ENCODE measurements around the gene RABAC1. TPM values are rescaled to one million over a fixed set of nuclear protein-coding genes. Genes with fewer than 3 reads are reported as not detected.

The RABAC1 gene
- total and polyA plus RNA-seq, 10 of the 15 experiments (the other 5 are each of a cell fraction or from before 2014, with no cell fraction given) = 10.9 to 115 (median 49.2) TPM

DNA sequence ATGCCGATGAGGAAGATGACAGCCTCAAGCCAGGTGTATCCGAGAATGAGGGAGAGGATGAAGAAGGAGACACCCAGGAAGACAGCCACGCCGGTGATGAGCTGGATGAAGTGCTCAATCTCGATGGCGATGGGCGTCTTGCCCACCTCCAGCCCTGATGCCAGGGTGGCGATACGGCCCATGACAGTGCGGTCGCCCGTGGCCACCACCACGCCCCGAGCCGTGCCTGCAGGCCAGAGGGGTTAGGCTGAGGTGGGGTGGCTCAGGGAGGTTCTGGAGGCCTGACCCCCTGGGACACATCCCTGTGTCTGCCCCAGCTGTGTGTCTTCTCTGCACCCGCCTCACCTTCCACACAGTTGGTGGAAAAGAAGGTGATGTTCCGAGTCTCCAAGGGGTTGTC, 25.8 kb upstream of the RABAC1 start (continued):
- no peak for TF ChIP-seq SRF (IDR thresholded peaks at IDR 0.05; ENCODE audit: low read depth in 2 of 2, low read length in 2 of 2)
- TF ChIP-seq SUPT20H (IDR thresholded peaks at IDR 0.05; ENCODE audit: borderline replicate concordance, control insufficient read depth, low read depth, low read length) = no peak
- TF ChIP-seq, protein P1, sequence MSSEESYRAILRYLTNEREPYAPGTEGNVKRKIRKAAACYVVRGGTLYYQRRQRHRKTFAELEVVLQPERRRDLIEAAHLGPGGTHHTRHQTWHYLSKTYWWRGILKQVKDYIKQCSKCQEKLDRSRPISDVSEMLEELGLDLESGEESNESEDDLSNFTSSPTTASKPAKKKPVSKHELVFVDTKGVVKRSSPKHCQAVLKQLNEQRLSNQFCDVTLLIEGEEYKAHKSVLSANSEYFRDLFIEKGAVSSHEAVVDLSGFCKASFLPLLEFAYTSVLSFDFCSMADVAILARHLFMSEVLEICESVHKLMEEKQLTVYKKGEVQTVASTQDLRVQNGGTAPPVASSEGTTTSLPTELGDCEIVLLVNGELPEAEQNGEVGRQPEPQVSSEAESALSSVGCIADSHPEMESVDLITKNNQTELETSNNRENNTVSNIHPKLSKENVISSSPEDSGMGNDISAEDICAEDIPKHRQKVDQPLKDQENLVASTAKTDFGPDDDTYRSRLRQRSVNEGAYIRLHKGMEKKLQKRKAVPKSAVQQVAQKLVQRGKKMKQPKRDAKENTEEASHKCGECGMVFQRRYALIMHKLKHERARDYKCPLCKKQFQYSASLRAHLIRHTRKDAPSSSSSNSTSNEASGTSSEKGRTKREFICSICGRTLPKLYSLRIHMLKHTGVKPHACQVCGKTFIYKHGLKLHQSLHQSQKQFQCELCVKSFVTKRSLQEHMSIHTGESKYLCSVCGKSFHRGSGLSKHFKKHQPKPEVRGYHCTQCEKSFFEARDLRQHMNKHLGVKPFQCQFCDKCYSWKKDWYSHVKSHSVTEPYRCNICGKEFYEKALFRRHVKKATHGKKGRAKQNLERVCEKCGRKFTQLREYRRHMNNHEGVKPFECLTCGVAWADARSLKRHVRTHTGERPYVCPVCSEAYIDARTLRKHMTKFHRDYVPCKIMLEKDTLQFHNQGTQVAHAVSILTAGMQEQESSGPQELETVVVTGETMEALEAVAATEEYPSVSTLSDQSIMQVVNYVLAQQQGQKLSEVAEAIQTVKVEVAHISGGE (CRISPR knock-in tag; IDR thresholded peaks at IDR 0.05) = no peak
- TF ChIP-seq, protein P2, sequence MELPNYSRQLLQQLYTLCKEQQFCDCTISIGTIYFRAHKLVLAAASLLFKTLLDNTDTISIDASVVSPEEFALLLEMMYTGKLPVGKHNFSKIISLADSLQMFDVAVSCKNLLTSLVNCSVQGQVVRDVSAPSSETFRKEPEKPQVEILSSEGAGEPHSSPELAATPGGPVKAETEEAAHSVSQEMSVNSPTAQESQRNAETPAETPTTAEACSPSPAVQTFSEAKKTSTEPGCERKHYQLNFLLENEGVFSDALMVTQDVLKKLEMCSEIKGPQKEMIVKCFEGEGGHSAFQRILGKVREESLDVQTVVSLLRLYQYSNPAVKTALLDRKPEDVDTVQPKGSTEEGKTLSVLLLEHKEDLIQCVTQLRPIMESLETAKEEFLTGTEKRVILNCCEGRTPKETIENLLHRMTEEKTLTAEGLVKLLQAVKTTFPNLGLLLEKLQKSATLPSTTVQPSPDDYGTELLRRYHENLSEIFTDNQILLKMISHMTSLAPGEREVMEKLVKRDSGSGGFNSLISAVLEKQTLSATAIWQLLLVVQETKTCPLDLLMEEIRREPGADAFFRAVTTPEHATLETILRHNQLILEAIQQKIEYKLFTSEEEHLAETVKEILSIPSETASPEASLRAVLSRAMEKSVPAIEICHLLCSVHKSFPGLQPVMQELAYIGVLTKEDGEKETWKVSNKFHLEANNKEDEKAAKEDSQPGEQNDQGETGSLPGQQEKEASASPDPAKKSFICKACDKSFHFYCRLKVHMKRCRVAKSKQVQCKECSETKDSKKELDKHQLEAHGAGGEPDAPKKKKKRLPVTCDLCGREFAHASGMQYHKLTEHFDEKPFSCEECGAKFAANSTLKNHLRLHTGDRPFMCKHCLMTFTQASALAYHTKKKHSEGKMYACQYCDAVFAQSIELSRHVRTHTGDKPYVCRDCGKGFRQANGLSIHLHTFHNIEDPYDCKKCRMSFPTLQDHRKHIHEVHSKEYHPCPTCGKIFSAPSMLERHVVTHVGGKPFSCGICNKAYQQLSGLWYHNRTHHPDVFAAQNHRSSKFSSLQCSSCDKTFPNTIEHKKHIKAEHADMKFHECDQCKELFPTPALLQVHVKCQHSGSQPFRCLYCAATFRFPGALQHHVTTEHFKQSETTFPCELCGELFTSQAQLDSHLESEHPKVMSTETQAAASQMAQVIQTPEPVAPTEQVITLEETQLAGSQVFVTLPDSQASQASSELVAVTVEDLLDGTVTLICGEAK (IDR thresholded peaks at IDR 0.05; ENCODE audit: borderline replicate concordance) = no peak

DNA sequence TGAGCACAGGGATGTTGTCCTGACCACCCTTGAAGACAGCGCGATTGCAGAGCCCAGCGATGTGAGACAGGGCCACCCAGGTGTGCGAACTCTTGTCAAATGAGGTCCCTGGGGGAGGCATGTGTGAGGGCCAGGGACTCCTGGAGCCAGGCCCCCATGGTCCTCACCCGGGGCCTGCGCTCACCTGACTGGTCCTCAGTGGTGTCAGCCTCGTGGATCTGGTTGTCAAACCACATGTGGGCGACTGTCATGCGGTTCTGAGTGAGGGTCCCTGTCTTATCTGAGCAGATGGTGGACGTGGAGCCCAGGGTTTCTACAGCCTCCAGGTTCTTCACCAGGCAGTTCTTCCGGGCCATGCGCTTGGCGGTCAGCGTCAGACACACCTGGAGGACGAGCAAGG, 22.6 kb upstream of the RABAC1 start:
- no peaks in the 10 kb centered on the region for H3K36me3 ChIP-seq (ENCODE audit: control insufficient read depth in 2 of 2, insufficient read depth in 2 of 2, low read length in 1 of 2)
- CTCF ChIA-PET = no interaction called here
- WGBS (ENCODE audit: insufficient coverage, insufficient replicate concordance, low lambda C conversion rate, missing lambda C conversion rate) = 58% methylated on average over 15 of the region's 15 CpGs
- H3K4me3 ChIP-seq = no peak overlapping the region
- H3K27ac ChIP-seq (ENCODE audit: control insufficient read depth, insufficient read depth) = no peak overlapping the region
- RAD21 ChIA-PET (ENCODE audit: unreplicated experiment) = no interaction called here
- no peaks in the 10 kb centered on the region for H3K27me3 ChIP-seq (replicated peaks in 1 of 2; ENCODE audit: control insufficient read depth in 2 of 2, insufficient read depth in 2 of 2, low read length in 1 of 2)
- H2AFZ ChIP-seq (ENCODE audit: control insufficient read depth, low read depth, low read length) = no peak overlapping the region
- no peaks in the 10 kb centered on the region for H4K20me1 ChIP-seq (ENCODE audit: control insufficient read depth, insufficient read depth)
- FAIRE-seq (no peak), ATAC-seq (no peak), DNase-seq (ENCODE audit: low read depth, low spot score) (no peak)
- BruUV-seq (replicated peaks) = no TSS peak
- no peaks in the 10 kb centered on the region for H3K79me2 ChIP-seq (ENCODE audit: control insufficient read depth, insufficient read depth, low read length)
- SMC1A ChIA-PET (ENCODE audit: uncharacterized antibody, unreplicated experiment) = no interaction called here
- in situ Hi-C loops (cut with MboI) (no loop called here), intact Hi-C loops (cut with micrococcal nuclease; ENCODE audit: unreplicated experiment) (no loop called here)
- H3K4me1 ChIP-seq (ENCODE audit: control insufficient read depth, insufficient read depth, low read length) = no peaks in the 10 kb centered on the region
- H3K4me2 ChIP-seq (ENCODE audit: control insufficient read depth, insufficient read depth) = no peak overlapping the region
- POLR2A ChIA-PET = no interaction called here
- no peaks in the 10 kb centered on the region for H3K9me3 ChIP-seq (replicated peaks; ENCODE audit: control insufficient read depth, insufficient read depth, low read length)
- H3K9ac ChIP-seq (ENCODE audit: control insufficient read depth, insufficient read depth, low read length) = no peak overlapping the region
- TF ChIP-seq SP1 (IDR thresholded peaks at IDR 0.05; ENCODE audit: low read depth, low read length) (no peak), NFIC (IDR thresholded peaks at IDR 0.05; ENCODE audit: low read depth, low read length) (no peak), NRF1 (conservative IDR thresholded peaks at IDR 0.05; ENCODE audit: low read depth, low read length) (no peak), GATAD2B (conservative IDR thresholded peaks at IDR 0.05; ENCODE audit: low read depth) (no peak), MYC (IDR thresholded peaks at IDR 0.05; ENCODE audit: insufficient read depth, insufficient read length, insufficient replicate concordance, low read length, severe bottlenecking) (no peak), PAX5 (IDR thresholded peaks at IDR 0.05; ENCODE audit: borderline replicate concordance, low read depth, low read length) (no peak)
- TF ChIP-seq, protein P3, sequence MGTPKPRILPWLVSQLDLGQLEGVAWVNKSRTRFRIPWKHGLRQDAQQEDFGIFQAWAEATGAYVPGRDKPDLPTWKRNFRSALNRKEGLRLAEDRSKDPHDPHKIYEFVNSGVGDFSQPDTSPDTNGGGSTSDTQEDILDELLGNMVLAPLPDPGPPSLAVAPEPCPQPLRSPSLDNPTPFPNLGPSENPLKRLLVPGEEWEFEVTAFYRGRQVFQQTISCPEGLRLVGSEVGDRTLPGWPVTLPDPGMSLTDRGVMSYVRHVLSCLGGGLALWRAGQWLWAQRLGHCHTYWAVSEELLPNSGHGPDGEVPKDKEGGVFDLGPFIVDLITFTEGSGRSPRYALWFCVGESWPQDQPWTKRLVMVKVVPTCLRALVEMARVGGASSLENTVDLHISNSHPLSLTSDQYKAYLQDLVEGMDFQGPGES (IDR thresholded peaks at IDR 0.05) = no peak
- TF ChIP-seq, protein P4, sequence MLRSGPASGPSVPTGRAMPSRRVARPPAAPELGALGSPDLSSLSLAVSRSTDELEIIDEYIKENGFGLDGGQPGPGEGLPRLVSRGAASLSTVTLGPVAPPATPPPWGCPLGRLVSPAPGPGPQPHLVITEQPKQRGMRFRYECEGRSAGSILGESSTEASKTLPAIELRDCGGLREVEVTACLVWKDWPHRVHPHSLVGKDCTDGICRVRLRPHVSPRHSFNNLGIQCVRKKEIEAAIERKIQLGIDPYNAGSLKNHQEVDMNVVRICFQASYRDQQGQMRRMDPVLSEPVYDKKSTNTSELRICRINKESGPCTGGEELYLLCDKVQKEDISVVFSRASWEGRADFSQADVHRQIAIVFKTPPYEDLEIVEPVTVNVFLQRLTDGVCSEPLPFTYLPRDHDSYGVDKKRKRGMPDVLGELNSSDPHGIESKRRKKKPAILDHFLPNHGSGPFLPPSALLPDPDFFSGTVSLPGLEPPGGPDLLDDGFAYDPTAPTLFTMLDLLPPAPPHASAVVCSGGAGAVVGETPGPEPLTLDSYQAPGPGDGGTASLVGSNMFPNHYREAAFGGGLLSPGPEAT (IDR thresholded peaks at IDR 0.05; ENCODE audit: low read depth) = no peak
